ENCODE measurements around the gene ERG28.
"Not testable (repeated sequence)": the region's sequence is repeated elsewhere in the genome, so short reads cannot be mapped to it uniquely, and the experiment has no call there.

ERG28 gene

GRCh38 chr14:75607044-75607443 lies 53.6 kb downstream of the ERG28 start:
- no peak overlapping the region for H3K4me3 ChIP-seq (ENCODE audit: low read depth, low read length)
- TF ChIP-seq CTCF (IDR thresholded peaks at IDR 0.05; ENCODE audit: borderline replicate concordance, insufficient read depth, low read depth, low read length): no peak

- TF ChIP-seq CTCF (IDR thresholded peaks at IDR 0.05; ENCODE audit: borderline replicate concordance, insufficient read depth, low read depth, low read length): no peak
- no peak overlapping the region for H3K4me3 ChIP-seq (ENCODE audit: low read depth, low read length)
Measured at GRCh38 chr14:75605916-75606315, 54.8 kb downstream of the ERG28 start.

- H3K4me3 ChIP-seq (ENCODE audit: low read depth, low read length): no peak overlapping the region
- TF ChIP-seq CTCF (IDR thresholded peaks at IDR 0.05; ENCODE audit: borderline replicate concordance, insufficient read depth, low read depth, low read length): no peak
Measured at GRCh38 chr14:75604979-75605851, 55.5 kb downstream of the ERG28 start.

GRCh38 chr14:75602503-75602902 lies 58.2 kb downstream of the ERG28 start:
- no peak overlapping the region for H3K4me3 ChIP-seq (ENCODE audit: low read depth, low read length)
- no peak for TF ChIP-seq CTCF (IDR thresholded peaks at IDR 0.05; ENCODE audit: borderline replicate concordance, insufficient read depth, low read depth, low read length)

- H3K4me3 ChIP-seq (ENCODE audit: low read depth, low read length): not testable (repeated sequence)
Measured at GRCh38 chr14:75601061-75601460, 59.6 kb downstream of the ERG28 start.

- not testable (repeated sequence) for H3K4me3 ChIP-seq (ENCODE audit: low read depth, low read length)
Measured at GRCh38 chr14:75600100-75600499, 60.6 kb downstream of the ERG28 start.

All from GM12875 (cell line).